Prostate gland (tissue), 2 donors: Measurements from ENCODE around the gene FXYD2.

Experiments used
- POLR2AphosphoS5 ChIP-seq: sonication (generic); formaldehyde crosslinking; IDR thresholded peaks from one replicate; pipeline ENCODE4 v1.6.1; 2017; ENCODE audit warnings: antibody characterized with exemption
- TF ChIP-seq, protein P1 (sequence below), 4 experiments: fragments of 200-600 bp in 2 of 4; fragments of 450-650 bp in 2 of 4; sonication (generic) in 2 of 4; IDR thresholded peaks; 1 replicate in 3 of 4; 2 replicates in 1 of 4; pipeline ENCODE4 v1.5.1; 2016 to 2019; ENCODE audit warnings: antibody characterized with exemption in 4 of 4, mild to moderate bottlenecking in 2 of 4, moderate library complexity in 2 of 4

DNA sequence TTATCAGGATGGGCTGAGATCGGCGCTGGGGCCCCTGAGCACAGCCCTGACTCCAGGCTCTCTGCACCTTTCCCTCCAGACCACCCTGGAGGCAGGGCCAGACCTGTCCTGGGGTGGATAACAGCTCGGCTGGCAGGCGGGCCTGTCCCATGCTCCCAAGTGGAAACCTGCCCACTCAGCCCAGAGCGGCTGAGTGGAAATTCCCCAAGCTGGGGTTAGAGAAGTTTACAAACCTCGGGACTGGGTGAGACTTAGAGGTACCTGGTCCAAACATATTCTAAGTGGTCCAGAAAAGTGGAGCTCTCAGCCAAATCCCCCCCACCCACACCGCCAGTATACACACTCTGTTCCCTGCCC lies 4.8 kb upstream of the FXYD2 start:
- TF ChIP-seq, protein P1, sequence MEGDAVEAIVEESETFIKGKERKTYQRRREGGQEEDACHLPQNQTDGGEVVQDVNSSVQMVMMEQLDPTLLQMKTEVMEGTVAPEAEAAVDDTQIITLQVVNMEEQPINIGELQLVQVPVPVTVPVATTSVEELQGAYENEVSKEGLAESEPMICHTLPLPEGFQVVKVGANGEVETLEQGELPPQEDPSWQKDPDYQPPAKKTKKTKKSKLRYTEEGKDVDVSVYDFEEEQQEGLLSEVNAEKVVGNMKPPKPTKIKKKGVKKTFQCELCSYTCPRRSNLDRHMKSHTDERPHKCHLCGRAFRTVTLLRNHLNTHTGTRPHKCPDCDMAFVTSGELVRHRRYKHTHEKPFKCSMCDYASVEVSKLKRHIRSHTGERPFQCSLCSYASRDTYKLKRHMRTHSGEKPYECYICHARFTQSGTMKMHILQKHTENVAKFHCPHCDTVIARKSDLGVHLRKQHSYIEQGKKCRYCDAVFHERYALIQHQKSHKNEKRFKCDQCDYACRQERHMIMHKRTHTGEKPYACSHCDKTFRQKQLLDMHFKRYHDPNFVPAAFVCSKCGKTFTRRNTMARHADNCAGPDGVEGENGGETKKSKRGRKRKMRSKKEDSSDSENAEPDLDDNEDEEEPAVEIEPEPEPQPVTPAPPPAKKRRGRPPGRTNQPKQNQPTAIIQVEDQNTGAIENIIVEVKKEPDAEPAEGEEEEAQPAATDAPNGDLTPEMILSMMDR (IDR thresholded peaks at IDR 0.05), result no peak
- TF ChIP-seq POLR2AphosphoS5, result no peak
